H9 (cell line): ENCODE results near the gene GLDC. TPM values are rescaled to one million over a fixed set of nuclear protein-coding genes. Genes with fewer than 3 reads are reported as not detected.

Experiments
- DNase-seq: peaks from one replicate; pipeline ENCODE4 v3.0.0-alpha.2; 2017
- H2AFZ ChIP-seq: one replicate; pipeline ENCODE4 v1.6.1; 2013; ENCODE audit warnings: mild to moderate bottlenecking, low read length, control low read depth, moderate library complexity
- H2AK5ac ChIP-seq: 2 replicates; pipeline ENCODE4 v1.6.1; 2013; ENCODE audit warnings: low read length, control low read depth, mixed read lengths; ENCODE audit not compliant: insufficient read length
- H2BK120ac ChIP-seq: one replicate; pipeline ENCODE4 v1.6.1; 2013; ENCODE audit warnings: low read depth, mild to moderate bottlenecking, low read length, control low read depth, inconsistent platforms; ENCODE audit not compliant: poor library complexity, severe bottlenecking
- H2BK12ac ChIP-seq: 2 replicates; pipeline ENCODE4 v1.6.1; 2013; ENCODE audit warnings: low read length, control low read depth, mixed read lengths, low read depth; ENCODE audit not compliant: insufficient read length
- H2BK15ac ChIP-seq: 2 replicates; pipeline ENCODE4 v1.6.1; 2013; ENCODE audit warnings: low read depth, low read length, control low read depth
- H2BK20ac ChIP-seq: one replicate; pipeline ENCODE4 v1.6.1; 2013; ENCODE audit warnings: low read depth, mild to moderate bottlenecking, low read length, control low read depth, inconsistent platforms; ENCODE audit not compliant: poor library complexity, severe bottlenecking
- H2BK5ac ChIP-seq: 2 replicates; pipeline ENCODE4 v1.6.1; 2013; ENCODE audit warnings: low read length, control low read depth, mixed read lengths; ENCODE audit not compliant: insufficient read length
- H3K14ac ChIP-seq: 2 replicates; pipeline ENCODE4 v1.6.1; 2013; ENCODE audit warnings: low read length, control low read depth; ENCODE audit not compliant: insufficient read depth
- H3K18ac ChIP-seq: 2 replicates; pipeline ENCODE4 v1.6.1; 2013; ENCODE audit warnings: low read depth, mild to moderate bottlenecking, mixed read lengths, low read length, control low read depth; ENCODE audit not compliant: insufficient read length
- H3K23ac ChIP-seq: 2 replicates; pipeline ENCODE4 v1.6.1; 2013; ENCODE audit warnings: low read length, control low read depth, mixed read lengths, low read depth; ENCODE audit not compliant: insufficient read length
- H3K23me2 ChIP-seq: 2 replicates; pipeline ENCODE4 v1.6.1; 2013; ENCODE audit warnings: low read depth, mild to moderate bottlenecking, mixed read lengths, low read length, control low read depth; ENCODE audit not compliant: insufficient read length, poor library complexity, severe bottlenecking
- H3K27ac ChIP-seq: 2 replicates; pipeline ENCODE4 v1.5.1; 2013; ENCODE audit warnings: low read length, control low read depth, mixed read lengths, low read depth; ENCODE audit not compliant: insufficient read length
- H3K27me3 ChIP-seq: 2 replicates; pipeline ENCODE4 v1.6.1; 2013; ENCODE audit warnings: low read length, control low read depth, inconsistent platforms; ENCODE audit not compliant: insufficient read depth
- H3K4ac ChIP-seq: 2 replicates; pipeline ENCODE4 v1.6.1; 2013; ENCODE audit warnings: low read depth, mild to moderate bottlenecking, control low read depth, inconsistent platforms, low read length, moderate library complexity
- H3K4me1 ChIP-seq: 2 replicates; pipeline ENCODE4 v1.6.1; 2013; ENCODE audit warnings: low read length, control low read depth, inconsistent platforms; ENCODE audit not compliant: insufficient read depth
- H3K4me2 ChIP-seq: 2 replicates; pipeline ENCODE4 v1.6.1; 2013; ENCODE audit warnings: low read length, control low read depth, mixed read lengths; ENCODE audit not compliant: insufficient read length, insufficient read depth
- H3K56ac ChIP-seq: 2 replicates; pipeline ENCODE4 v1.6.1; 2013; ENCODE audit warnings: low read depth, mild to moderate bottlenecking, mixed read lengths, low read length, control low read depth; ENCODE audit not compliant: insufficient read length
- H3K79me1 ChIP-seq: 2 replicates; pipeline ENCODE4 v1.6.1; 2013; ENCODE audit warnings: low read depth, mild to moderate bottlenecking, moderate library complexity, low read length, control low read depth, inconsistent platforms; ENCODE audit not compliant: insufficient read depth, poor library complexity, severe bottlenecking
- H3K79me2 ChIP-seq: 2 replicates; pipeline ENCODE4 v1.6.1; 2013; ENCODE audit warnings: low read length, control low read depth, inconsistent platforms; ENCODE audit not compliant: insufficient read depth
- H3K9ac ChIP-seq: 2 replicates; pipeline ENCODE4 v1.6.1; 2013; ENCODE audit warnings: low read length, control low read depth, mixed read lengths; ENCODE audit not compliant: insufficient read length; ENCODE audit errors: extremely low read depth
- H3K9me3 ChIP-seq: one replicate; pipeline ENCODE4 v1.6.1; 2013; ENCODE audit warnings: low read depth, low read length, inconsistent platforms; ENCODE audit not compliant: control insufficient read depth
- H3T11ph ChIP-seq: one replicate; pipeline ENCODE4 v1.6.1; 2013; ENCODE audit warnings: mild to moderate bottlenecking, low read length, control low read depth, inconsistent platforms
- H4K20me1 ChIP-seq: one replicate; pipeline ENCODE4 v1.6.1; 2013; ENCODE audit not compliant: control insufficient read depth, insufficient read length, insufficient read depth
- H4K5ac ChIP-seq: 2 replicates; pipeline ENCODE4 v1.6.1; 2013; ENCODE audit warnings: low read depth, mild to moderate bottlenecking, mixed read lengths, low read length, control low read depth; ENCODE audit not compliant: insufficient read length
- H4K8ac ChIP-seq: replicated peaks from 2 replicates; pipeline ENCODE4 v1.6.1; 2013; ENCODE audit warnings: low read length, control low read depth, mixed read lengths, low read depth; ENCODE audit not compliant: insufficient read length
- H4K91ac ChIP-seq: 2 replicates; pipeline ENCODE4 v1.6.1; 2013; ENCODE audit warnings: low read depth, mild to moderate bottlenecking, moderate library complexity, mixed read lengths, low read length, control low read depth; ENCODE audit not compliant: insufficient read length
- H3K27ac Mint-ChIP-seq, 3 experiments: 2 replicates in 2 of 3; 3 replicates in 1 of 3; pipeline ENCODE4 v1.8.0; 2020 to 2021; ENCODE audit warnings: mixed read lengths in 3 of 3, mild to moderate bottlenecking in 1 of 3, moderate library complexity in 1 of 3
- H3K27me3 Mint-ChIP-seq: 2 replicates; pipeline ENCODE4 v1.8.0; 2021; ENCODE audit warnings: low read depth, mild to moderate bottlenecking, moderate library complexity, mixed read lengths
- H3K36me3 Mint-ChIP-seq, 3 experiments: 2 replicates in 2 of 3; 3 replicates in 1 of 3; pipeline ENCODE4 v1.8.0; 2020 to 2021; ENCODE audit warnings: low read depth in 3 of 3, mixed read lengths in 3 of 3; ENCODE audit not compliant: insufficient read depth in 1 of 3
- H3K4me1 Mint-ChIP-seq, 2 experiments: 2 replicates each; pipeline ENCODE4 v1.8.0; 2020; ENCODE audit warnings: mixed read lengths in 2 of 2
- H3K4me3 Mint-ChIP-seq, 2 experiments: 2 replicates in 1 of 2; 3 replicates in 1 of 2; pipeline ENCODE4 v1.8.0; 2020 to 2021; ENCODE audit warnings: mild to moderate bottlenecking in 2 of 2, mixed read lengths in 2 of 2, moderate library complexity in 1 of 2
- H3K9me3 Mint-ChIP-seq, 2 experiments: 2 replicates in 1 of 2; 3 replicates in 1 of 2; pipeline ENCODE4 v1.8.0; 2020; ENCODE audit warnings: mild to moderate bottlenecking in 2 of 2, mixed read lengths in 2 of 2, moderate library complexity in 1 of 2
- CTCF ChIP-seq: fragments of 200-600 bp; sonication (generic); conservative IDR thresholded peaks from 3 replicates; pipeline ENCODE4 v1.8.0; 2021; ENCODE audit warnings: antibody characterized with exemption, mild to moderate bottlenecking
- WGBS: extraction: QIAGEN DNeasy Blood & Tissue Kit; methylation state at CpG from one replicate; pipeline ENCODE4 v1.1.7; 2013; ENCODE audit warnings: missing lambda C conversion rate, low lambda C conversion rate, mixed read lengths; ENCODE audit not compliant: insufficient read length; ENCODE audit errors: extremely low coverage; 5-methylcytosine and 5-hydroxymethylcytosine counted together
- total RNA-seq: library from RNA; stranded (reverse); gene quantifications from 2 replicates; pipeline ENCODE4 v1.2.1, GENCODE V29; 2021

Gene GLDC
- total RNA-seq, 1 experiment from 2014 or later: 74.4 TPM

DNA sequence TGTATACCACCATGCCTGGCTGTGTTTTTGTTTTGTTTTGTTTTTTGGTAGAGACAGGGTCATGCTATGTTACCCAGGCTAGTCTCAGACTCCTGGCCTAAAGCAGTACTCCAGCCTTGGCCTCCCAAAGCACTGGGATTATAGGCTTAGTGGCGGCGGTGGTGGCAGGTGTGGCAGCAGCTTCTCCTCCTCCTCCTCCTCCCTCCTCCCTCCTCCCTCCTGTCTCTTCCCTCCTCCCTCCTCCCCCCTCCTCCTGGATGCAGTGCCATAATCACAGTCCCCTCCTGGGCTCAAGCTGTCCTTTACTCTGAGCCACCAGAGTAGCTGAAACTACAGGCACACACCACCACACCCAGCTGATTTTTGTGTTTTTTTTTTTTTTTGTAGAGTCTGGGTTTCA, 161.3 kb downstream of the GLDC start:
- H3T11ph ChIP-seq: no peak overlapping the region
- no peaks in the 10 kb centered on the region for H3K27me3 Mint-ChIP-seq
- no peak overlapping the region for H2BK12ac ChIP-seq
- H2BK120ac ChIP-seq: no peak overlapping the region
- H3K27ac Mint-ChIP-seq: no peak overlapping the region
- H3K36me3 Mint-ChIP-seq: peaks cover 14 to 45% (median 41%) of the 10 kb centered on the region in 3 experiments; a peak in 6 of 7 replicates
- no peak overlapping the region for H2BK15ac ChIP-seq
- H2BK5ac ChIP-seq: no peak overlapping the region
- no peaks in the 10 kb centered on the region for H3K4me1 Mint-ChIP-seq
- no peaks in the 10 kb centered on the region for H3K79me1 ChIP-seq
- no peak overlapping the region for H3K23ac ChIP-seq
- no peak overlapping the region for H3K56ac ChIP-seq
- H3K4me2 ChIP-seq: no peak overlapping the region
- H3K27ac ChIP-seq: no peak overlapping the region
- no peaks in the 10 kb centered on the region for H3K27me3 ChIP-seq
- no peak overlapping the region for H3K18ac ChIP-seq
- no peak overlapping the region for H3K4me3 Mint-ChIP-seq
- no peak overlapping the region for H3K14ac ChIP-seq
- no peak overlapping the region for H2BK20ac ChIP-seq
- H3K79me2 ChIP-seq: no peaks in the 10 kb centered on the region
- H4K8ac ChIP-seq: no peak overlapping the region
- no peak overlapping the region for H2AK5ac ChIP-seq
- H4K20me1 ChIP-seq: no peaks in the 10 kb centered on the region
- no peak overlapping the region for H4K91ac ChIP-seq
- H3K9me3 ChIP-seq: no peaks in the 10 kb centered on the region
- H4K5ac ChIP-seq: no peak overlapping the region
- no peaks in the 10 kb centered on the region for H3K23me2 ChIP-seq
- H3K4ac ChIP-seq: no peak overlapping the region
- DNase-seq: no peak
- TF ChIP-seq CTCF: no peak
- no peaks in the 10 kb centered on the region for H3K4me1 ChIP-seq
- no CpG with 5 or more reads among the region's 2 CpGs for WGBS
- H2AFZ ChIP-seq: no peak overlapping the region
- no peak overlapping the region for H3K9ac ChIP-seq
- no peaks in the 10 kb centered on the region for H3K9me3 Mint-ChIP-seq

Other genes starting within 250 kb of the GLDC start
- gene UHRF2, start 232.5 kb downstream of the GLDC start, total RNA-seq: 45.2 and 47.3 TPM in 2 replicates
- 21.0 and 24.0 TPM in 2 replicates for gene KDM4C, start 112.2 kb upstream of the GLDC start, total RNA-seq